Chondrocyte (in vitro differentiated cells): ENCODE data around the gene RBBP8NL. TPM values are rescaled to one million over a fixed set of nuclear protein-coding genes. Genes with fewer than 3 reads are reported as not detected.

Source experiments
- DNase-seq: peaks from one replicate; pipeline ENCODE4 v3.0.0; 2021; ENCODE audit warnings: mixed read lengths, low spot score
- H3K27ac Mint-ChIP-seq: one replicate; pipeline ENCODE4 v1.8.0; 2021; ENCODE audit warnings: mild to moderate bottlenecking, moderate library complexity, mixed read lengths; ENCODE audit not compliant: unreplicated experiment
- H3K27me3 Mint-ChIP-seq: 2 replicates; pipeline ENCODE4 v1.8.0; 2021; ENCODE audit warnings: low read depth, mixed read lengths
- H3K36me3 Mint-ChIP-seq: 2 replicates; pipeline ENCODE4 v1.8.0; 2021; ENCODE audit warnings: low read depth, mixed read lengths
- H3K4me1 Mint-ChIP-seq: 2 replicates; pipeline ENCODE4 v1.8.0; 2021; ENCODE audit warnings: low read depth, mild to moderate bottlenecking, mixed read lengths
- H3K4me3 Mint-ChIP-seq: one replicate; pipeline ENCODE4 v1.8.0; 2021; ENCODE audit warnings: mild to moderate bottlenecking, moderate library complexity, mixed read lengths; ENCODE audit not compliant: unreplicated experiment
- H3K9me3 Mint-ChIP-seq: 2 replicates; pipeline ENCODE4 v1.8.0; 2021; ENCODE audit warnings: low read depth, mixed read lengths
- CTCF ChIP-seq: fragments of 200-600 bp; sonication (generic); IDR thresholded peaks from 2 replicates; pipeline ENCODE4 v1.5.0; 2021; ENCODE audit warnings: antibody characterized with exemption, mild to moderate bottlenecking, moderate library complexity
- total RNA-seq: library from RNA; stranded (reverse); gene quantifications from 3 replicates; pipeline ENCODE4 v1.2.1, GENCODE V29; 2021

Gene RBBP8NL
- total RNA-seq, 1 donor from 2014 or later = not detected

GRCh38 chr20:62437927-62438326 is 10.6 kb upstream of the RBBP8NL start:
- no peak for TF ChIP-seq CTCF

GRCh38 chr20:62437496-62437895 is 10.2 kb upstream of the RBBP8NL start:
- DNase-seq = no peak
- Mint-ChIP-seq H3K27me3 (peaks cover 38% of the 10 kb centered on the region), H3K27ac (no peak overlapping the region), H3K9me3 (no peaks in the 10 kb centered on the region), H3K36me3 (no peaks in the 10 kb centered on the region), H3K4me3 (no peak overlapping the region), H3K4me1 (no peaks in the 10 kb centered on the region)
- TF ChIP-seq CTCF = no peak

More at GRCh38 chr20:62437927-62438326, 10.6 kb upstream of the RBBP8NL start:
- peaks cover 40% of the 10 kb centered on the region for H3K27me3 Mint-ChIP-seq
- DNase-seq = no peak
- H3K36me3 Mint-ChIP-seq = no peaks in the 10 kb centered on the region
- no peak overlapping the region for H3K27ac Mint-ChIP-seq
- H3K9me3 Mint-ChIP-seq = no peaks in the 10 kb centered on the region
- no peak overlapping the region for H3K4me3 Mint-ChIP-seq
- no peaks in the 10 kb centered on the region for H3K4me1 Mint-ChIP-seq

DNA sequence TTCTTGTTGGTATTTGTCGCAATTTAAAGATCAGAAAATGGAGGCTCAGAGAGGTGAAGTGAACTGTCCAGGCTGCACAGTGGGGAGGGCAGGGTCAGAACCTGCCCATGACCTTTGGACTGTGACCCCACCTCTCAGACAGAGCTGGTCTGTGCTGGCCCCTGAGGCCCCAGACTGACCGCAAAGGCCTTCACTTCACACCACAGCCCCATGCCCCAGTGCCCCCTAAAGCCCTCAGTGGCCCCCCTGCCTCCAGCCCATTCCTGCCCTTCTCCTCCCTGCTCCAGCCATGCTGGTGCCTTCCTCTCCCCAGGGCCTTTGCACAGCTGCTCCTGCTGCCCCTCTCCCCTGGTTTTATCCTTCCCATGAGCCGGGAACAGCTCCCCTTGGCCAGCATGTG is 9.4 kb upstream of the RBBP8NL start:
- TF ChIP-seq CTCF = no peak
- no peaks in the 10 kb centered on the region for H3K36me3 Mint-ChIP-seq

DNA sequence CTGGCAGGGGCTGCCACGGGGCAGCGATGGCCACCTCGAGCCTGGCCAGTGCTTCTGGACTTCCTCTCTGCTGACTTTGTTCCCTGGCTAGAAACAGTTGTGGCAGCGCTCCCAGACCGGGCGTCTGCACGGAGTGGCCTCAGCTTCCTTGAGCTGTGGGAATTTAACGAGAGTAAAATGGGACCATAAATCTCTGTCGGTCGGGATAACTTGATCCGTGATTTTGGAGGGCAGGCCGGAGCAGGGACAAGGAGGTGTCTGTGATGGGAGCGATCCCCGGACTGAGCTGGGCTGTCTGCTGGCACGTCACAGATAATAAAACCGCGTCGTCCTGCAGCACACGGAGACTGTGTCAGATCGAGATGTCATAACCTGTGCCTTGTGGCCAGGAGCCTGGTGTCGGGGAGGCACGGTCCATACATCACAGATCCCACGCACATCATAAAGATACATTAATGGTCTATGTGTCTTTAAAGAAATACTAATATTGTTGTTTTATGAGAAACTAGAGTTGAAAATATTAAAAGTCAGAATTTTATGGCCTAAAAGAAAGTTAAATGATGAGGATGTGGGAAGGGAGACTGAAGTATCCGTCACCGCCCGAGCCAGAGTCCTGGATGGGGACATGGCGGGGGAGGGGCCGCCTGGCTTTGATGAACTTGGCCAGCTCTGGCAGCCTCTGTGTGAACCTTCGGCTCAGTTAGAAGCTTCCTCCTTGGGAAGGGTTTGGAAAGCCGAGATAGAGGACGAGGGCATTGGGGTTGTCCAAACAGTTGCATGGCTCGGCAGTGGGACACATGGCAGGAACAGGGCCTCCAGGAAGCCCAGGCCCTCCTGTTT is 6.5 kb upstream of the RBBP8NL start:
- Mint-ChIP-seq H3K27me3 (peaks cover 40% of the 10 kb centered on the region), H3K9me3 (no peaks in the 10 kb centered on the region), H3K27ac (no peak overlapping the region), H3K4me1 (no peaks in the 10 kb centered on the region), H3K4me3 (no peak overlapping the region), H3K36me3 (no peaks in the 10 kb centered on the region)
- no peak for DNase-seq
- TF ChIP-seq CTCF = no peak

More for the DNA sequence above, 9.4 kb upstream of the RBBP8NL start:
- H3K4me1 Mint-ChIP-seq = no peaks in the 10 kb centered on the region
- no peaks in the 10 kb centered on the region for H3K9me3 Mint-ChIP-seq
- H3K4me3 Mint-ChIP-seq = no peak overlapping the region
- no peak for DNase-seq
- H3K27me3 Mint-ChIP-seq = peaks cover 38% of the 10 kb centered on the region
- no peak overlapping the region for H3K27ac Mint-ChIP-seq

- H3K4me3 Mint-ChIP-seq = no peak overlapping the region
- DNase-seq = no peak
- H3K27ac Mint-ChIP-seq = no peak overlapping the region
Observed at GRCh38 chr20:62430866-62431447, 3.6 kb upstream of the RBBP8NL start.

More at GRCh38 chr20:62430866-62431447, 3.6 kb upstream of the RBBP8NL start:
- no peaks in the 10 kb centered on the region for H3K36me3 Mint-ChIP-seq
- TF ChIP-seq CTCF = no peak
- H3K9me3 Mint-ChIP-seq = no peaks in the 10 kb centered on the region
- peaks cover 37% of the 10 kb centered on the region for H3K27me3 Mint-ChIP-seq
- H3K4me1 Mint-ChIP-seq = no peaks in the 10 kb centered on the region
